Hepatocyte (in vitro differentiated cells): ENCODE measurements around the gene CTNNA3. TPM values are rescaled to one million over a fixed set of nuclear protein-coding genes. Genes with fewer than 3 reads are reported as not detected.

Source experiments
- DNase-seq: peaks from one replicate; pipeline ENCODE4 v3.0.0-alpha.2; 2016; ENCODE audit warnings: low spot score
- H2AFZ ChIP-seq: fragments of 200-600 bp; sonication (generic); 2 replicates; pipeline ENCODE4 v1.6.0; 2016; ENCODE audit warnings: antibody characterized with exemption, mild to moderate bottlenecking
- H3K27ac ChIP-seq: fragments of 200-600 bp; sonication (generic); 2 replicates; pipeline ENCODE4 v1.5.1; 2016; ENCODE audit warnings: mild to moderate bottlenecking
- H3K27me3 ChIP-seq: fragments of 200-600 bp; sonication (generic); 2 replicates; pipeline ENCODE4 v1.6.1; 2016
- H3K36me3 ChIP-seq: fragments of 200-600 bp; sonication (generic); replicated peaks from 2 replicates; pipeline ENCODE4 v1.5.1; 2016; ENCODE audit warnings: low read depth; ENCODE audit not compliant: insufficient read depth
- H3K4me1 ChIP-seq: fragments of 200-600 bp; sonication (generic); 2 replicates; pipeline ENCODE4 v1.5.1; 2016; ENCODE audit warnings: mild to moderate bottlenecking, moderate library complexity; ENCODE audit not compliant: insufficient read depth
- H3K4me2 ChIP-seq: fragments of 200-600 bp; sonication (generic); 2 replicates; pipeline ENCODE4 v1.6.0; 2016
- H3K4me3 ChIP-seq: fragments of 200-600 bp; sonication (generic); 2 replicates; pipeline ENCODE4 v1.5.1; 2016; ENCODE audit warnings: mild to moderate bottlenecking
- H3K79me2 ChIP-seq: fragments of 200-600 bp; sonication (generic); 2 replicates; pipeline ENCODE4 v1.6.0; 2017; ENCODE audit warnings: mild to moderate bottlenecking
- H3K9me2 ChIP-seq: fragments of 200-600 bp; sonication (generic); replicated peaks from 2 replicates; pipeline ENCODE4 v1.6.0; 2017; ENCODE audit warnings: mild to moderate bottlenecking; ENCODE audit not compliant: insufficient read depth
- H3K9me3 ChIP-seq: fragments of 200-600 bp; sonication (generic); 2 replicates; pipeline ENCODE4 v1.5.1; 2016; ENCODE audit warnings: low read depth, mild to moderate bottlenecking
- H4K20me1 ChIP-seq: fragments of 200-600 bp; sonication (generic); 2 replicates; pipeline ENCODE4 v1.6.0; 2016; ENCODE audit warnings: mild to moderate bottlenecking; ENCODE audit not compliant: insufficient read depth, poor library complexity, severe bottlenecking
- EZH2 ChIP-seq: fragments of 200-600 bp; sonication (generic); IDR thresholded peaks from 2 replicates; pipeline ENCODE4 v1.6.1; 2016; ENCODE audit warnings: antibody characterized with exemption, mild to moderate bottlenecking, borderline replicate concordance
- EZH2phosphoT487 ChIP-seq: fragments of 200-600 bp; sonication (generic); IDR thresholded peaks from one replicate; pipeline ENCODE4 v1.6.1; 2018; ENCODE audit warnings: antibody characterized with exemption, mild to moderate bottlenecking, low read depth, moderate library complexity; ENCODE audit not compliant: unreplicated experiment, severe bottlenecking
- WGBS: methylation state at CpG from one replicate; pipeline ENCODE4 v1.1.6; 2016; ENCODE audit warnings: low lambda C conversion rate; ENCODE audit errors: missing lambda C conversion rate; 5-methylcytosine and 5-hydroxymethylcytosine counted together
- polyA plus RNA-seq: library from polyadenylated mRNA; unstranded; fragments of >200 nt; fragmentation: Nextera tagmentation; extraction: Ambion mirVana; gene quantifications from 2 replicates; pipeline ENCODE4 v1.2.1, GENCODE V29; 2016
- total RNA-seq: library from RNA; depleted of rRNA; stranded (reverse); fragments of >200 nt; gene quantifications from 2 replicates; pipeline ENCODE4 v1.2.3, GENCODE V29; 2014
- TF ChIP-seq, protein P1 (sequence below): fragments of 200-600 bp; sonication (generic); IDR thresholded peaks from 2 replicates; pipeline ENCODE4 v1.5.1; 2016; ENCODE audit warnings: antibody characterized with exemption, mild to moderate bottlenecking; ENCODE audit not compliant: poor library complexity

Gene CTNNA3
- total and polyA plus RNA-seq, 2 experiments from 2014 or later: 12.9 to 25.9 TPM

- Histone ChIP-seq H3K27me3 (peaks cover 22% of the 10 kb centered on the region), H3K9me3 (no peaks in the 10 kb centered on the region), H3K4me3 (no peak overlapping the region), H3K4me1 (no peaks in the 10 kb centered on the region), H3K36me3 (no peaks in the 10 kb centered on the region), H3K9me2 (no peaks in the 10 kb centered on the region), H3K4me2 (peak overlapping the region; percentile 74), H4K20me1 (no peaks in the 10 kb centered on the region), H3K79me2 (no peaks in the 10 kb centered on the region), H2AFZ (no peak overlapping the region), H3K27ac (no peak overlapping the region)
- TF ChIP-seq, protein P1, sequence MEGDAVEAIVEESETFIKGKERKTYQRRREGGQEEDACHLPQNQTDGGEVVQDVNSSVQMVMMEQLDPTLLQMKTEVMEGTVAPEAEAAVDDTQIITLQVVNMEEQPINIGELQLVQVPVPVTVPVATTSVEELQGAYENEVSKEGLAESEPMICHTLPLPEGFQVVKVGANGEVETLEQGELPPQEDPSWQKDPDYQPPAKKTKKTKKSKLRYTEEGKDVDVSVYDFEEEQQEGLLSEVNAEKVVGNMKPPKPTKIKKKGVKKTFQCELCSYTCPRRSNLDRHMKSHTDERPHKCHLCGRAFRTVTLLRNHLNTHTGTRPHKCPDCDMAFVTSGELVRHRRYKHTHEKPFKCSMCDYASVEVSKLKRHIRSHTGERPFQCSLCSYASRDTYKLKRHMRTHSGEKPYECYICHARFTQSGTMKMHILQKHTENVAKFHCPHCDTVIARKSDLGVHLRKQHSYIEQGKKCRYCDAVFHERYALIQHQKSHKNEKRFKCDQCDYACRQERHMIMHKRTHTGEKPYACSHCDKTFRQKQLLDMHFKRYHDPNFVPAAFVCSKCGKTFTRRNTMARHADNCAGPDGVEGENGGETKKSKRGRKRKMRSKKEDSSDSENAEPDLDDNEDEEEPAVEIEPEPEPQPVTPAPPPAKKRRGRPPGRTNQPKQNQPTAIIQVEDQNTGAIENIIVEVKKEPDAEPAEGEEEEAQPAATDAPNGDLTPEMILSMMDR: no peak
- no peak for TF ChIP-seq EZH2
- no peak for TF ChIP-seq EZH2phosphoT487
- WGBS: 71% methylated on average over 5 of the region's 5 CpGs
- DNase-seq: no peak
Measured at GRCh38 chr10:66929375-66929774, 766.6 kb downstream of the CTNNA3 start.

DNA sequence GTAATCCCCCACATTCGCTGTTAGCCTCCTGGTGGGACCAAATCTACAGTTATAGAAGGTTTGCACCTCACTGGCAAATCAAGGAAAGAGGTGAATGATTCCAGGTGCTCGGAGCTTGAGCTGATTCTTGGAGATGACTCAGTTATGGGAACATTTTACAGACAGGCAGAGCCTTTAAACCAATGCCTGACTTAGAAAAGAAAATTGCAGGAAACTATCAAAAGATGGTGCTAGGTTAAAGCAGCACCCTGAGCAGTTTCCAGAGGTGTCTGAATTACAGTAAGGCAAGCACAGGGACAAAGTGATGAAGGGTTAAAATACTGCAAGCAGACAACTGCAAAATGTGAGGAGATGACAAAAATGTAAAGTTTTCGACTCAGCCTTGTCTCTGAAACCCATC is 767.2 kb downstream of the CTNNA3 start:
- Histone ChIP-seq H3K79me2 (no peaks in the 10 kb centered on the region), H3K27me3 (peaks cover 22% of the 10 kb centered on the region), H3K4me2 (peak overlapping the region; percentile 74), H3K4me3 (no peak overlapping the region), H3K27ac (no peak overlapping the region), H3K36me3 (no peaks in the 10 kb centered on the region), H3K4me1 (no peaks in the 10 kb centered on the region), H3K9me3 (no peaks in the 10 kb centered on the region), H2AFZ (no peak overlapping the region), H3K9me2 (no peaks in the 10 kb centered on the region), H4K20me1 (no peaks in the 10 kb centered on the region)
- WGBS: 54% methylated on average over 3 of the region's 3 CpGs
- TF ChIP-seq EZH2phosphoT487 (no peak), EZH2 (no peak)
- TF ChIP-seq, protein P1: no peak
- no peak for DNase-seq

DNA sequence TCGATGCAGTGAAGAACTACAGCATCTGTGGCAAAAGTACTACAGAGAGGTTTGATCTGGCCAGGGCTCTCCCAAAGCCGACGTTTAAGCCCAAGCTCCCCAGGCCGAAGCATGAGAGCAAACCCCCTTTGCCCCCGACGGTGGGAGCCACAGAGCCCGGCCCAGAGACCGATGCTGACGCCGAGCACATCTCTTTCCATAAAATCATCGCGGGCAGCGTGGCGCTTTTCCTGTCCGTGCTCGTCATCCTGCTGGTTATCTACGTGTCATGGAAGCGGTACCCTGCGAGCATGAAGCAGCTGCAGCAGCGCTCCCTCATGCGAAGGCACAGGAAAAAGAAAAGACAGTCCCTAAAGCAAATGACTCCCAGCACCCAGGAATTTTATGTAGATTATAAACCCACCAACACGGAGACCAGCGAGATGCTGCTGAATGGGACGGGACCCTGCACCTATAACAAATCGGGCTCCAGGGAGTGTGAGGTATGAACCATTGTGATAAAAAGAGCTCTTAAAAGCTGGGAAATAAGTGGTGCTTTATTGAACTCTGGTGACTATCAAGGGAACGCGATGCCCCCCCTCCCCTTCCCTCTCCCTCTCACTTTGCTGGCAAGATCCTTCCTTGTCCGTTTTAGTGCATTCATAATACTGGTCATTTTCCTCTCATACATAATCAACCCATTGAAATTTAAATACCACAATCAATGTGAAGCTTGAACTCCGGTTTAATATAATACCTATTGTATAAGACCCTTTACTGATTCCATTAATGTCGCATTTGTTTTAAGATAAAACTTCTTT is 767.8 kb downstream of the CTNNA3 start:
- Histone ChIP-seq H3K27me3 (peaks cover 22% of the 10 kb centered on the region), H3K4me3 (peak overlapping the region; percentile 6)

More for the DNA sequence above, 767.8 kb downstream of the CTNNA3 start:
- H2AFZ ChIP-seq: no peak overlapping the region
- no peaks in the 10 kb centered on the region for H3K79me2 ChIP-seq
- no peaks in the 10 kb centered on the region for H3K4me1 ChIP-seq
- no peaks in the 10 kb centered on the region for H3K9me3 ChIP-seq
- 23% methylated on average over 30 of the region's 30 CpGs for WGBS
- no peaks in the 10 kb centered on the region for H3K9me2 ChIP-seq
- H3K27ac ChIP-seq: no peak overlapping the region
- peak; percentile 27 for DNase-seq
- H4K20me1 ChIP-seq: no peaks in the 10 kb centered on the region
- no peaks in the 10 kb centered on the region for H3K36me3 ChIP-seq
- H3K4me2 ChIP-seq: peak overlapping the region; percentile 74
- TF ChIP-seq, protein P1: no peak
- TF ChIP-seq EZH2phosphoT487 (no peak), EZH2 (no peak)
